SU-DHL-6 (cell line): ENCODE measurements around the gene DNER.

Experiments
- H2AFZ ChIP-seq: fragments of 200-600 bp; sonication (generic); 2 replicates; pipeline ENCODE4 v1.6.1; 2014; ENCODE audit warnings: low read depth, mild to moderate bottlenecking, moderate library complexity, mixed read lengths, antibody characterized with exemption, low read length; ENCODE audit not compliant: severe bottlenecking
- H3F3A ChIP-seq: fragments of 200-600 bp; shearing (Covaris generic); 2 replicates; pipeline ENCODE4 v1.6.0; 2016; ENCODE audit warnings: antibody characterized with exemption, mild to moderate bottlenecking; ENCODE audit not compliant: insufficient read depth
- H3K27ac ChIP-seq: fragments of 200-600 bp; sonication (generic); 2 replicates; pipeline ENCODE4 v1.5.1; 2016; ENCODE audit warnings: low read depth, mild to moderate bottlenecking, low read length, moderate library complexity, mixed read lengths
- H3K27me3 ChIP-seq: fragments of 200-600 bp; sonication (generic), shearing (Covaris generic); 2 replicates; pipeline ENCODE4 v1.6.0; 2014; ENCODE audit warnings: mild to moderate bottlenecking, low read length
- H3K36me3 ChIP-seq: fragments of 200-600 bp; sonication (generic); 2 replicates; pipeline ENCODE4 v1.6.1; 2014; ENCODE audit warnings: mild to moderate bottlenecking, low read length, mixed read lengths
- H3K4me2 ChIP-seq: fragments of 300-600, 200-600 bp; shearing (Covaris generic), sonication (generic); 2 replicates; pipeline ENCODE4 v1.6.0; 2014; ENCODE audit warnings: low read length, low read depth, mild to moderate bottlenecking; ENCODE audit not compliant: poor library complexity, severe bottlenecking
- H3K4me3 ChIP-seq: fragments of 200-600 bp; sonication (generic); 2 replicates; pipeline ENCODE4 v1.5.1; 2014; ENCODE audit warnings: antibody characterized with exemption, low read length, mild to moderate bottlenecking, mixed read lengths; ENCODE audit not compliant: insufficient read depth, poor library complexity, severe bottlenecking
- H3K79me2 ChIP-seq: fragments of 200-600 bp; sonication (generic); 2 replicates; pipeline ENCODE4 v1.6.1; 2014; ENCODE audit warnings: mild to moderate bottlenecking, low read length, moderate library complexity; ENCODE audit not compliant: insufficient read depth
- H3K9ac ChIP-seq: fragments of 200-600 bp; sonication (generic); 2 replicates; pipeline ENCODE4 v1.7.0; 2014; ENCODE audit warnings: mild to moderate bottlenecking, low read length
- H3K9me2 ChIP-seq: fragments of 200-600 bp; sonication (generic); replicated peaks from 2 replicates; pipeline ENCODE4 v1.6.1; 2014; ENCODE audit warnings: low read length; ENCODE audit not compliant: insufficient read depth
- H3K9me3 ChIP-seq: fragments of 200-600 bp; sonication (generic); 2 replicates; pipeline ENCODE4 v1.6.1; 2014; ENCODE audit warnings: low read length, mixed read lengths; ENCODE audit not compliant: insufficient read depth
- H4K20me1 ChIP-seq: fragments of 200-600 bp; sonication (generic); 2 replicates; pipeline ENCODE4 v1.6.1; 2014; ENCODE audit warnings: low read depth, mild to moderate bottlenecking, antibody characterized with exemption, low read length, moderate library complexity, mixed read lengths
- EZH2phosphoT487 ChIP-seq: fragments of 200-600 bp; sonication (generic), shearing (Covaris generic); conservative IDR thresholded peaks from 2 replicates; pipeline ENCODE4 v1.6.1; 2018; ENCODE audit warnings: mild to moderate bottlenecking, antibody characterized with exemption, low read length, moderate library complexity, mixed read lengths
- TF ChIP-seq, protein P1 (sequence below): fragments of 200-600 bp; sonication (generic); IDR thresholded peaks from one replicate; pipeline ENCODE4 v1.5.1; 2017; ENCODE audit warnings: antibody characterized with exemption, mild to moderate bottlenecking, low read length, moderate library complexity; ENCODE audit not compliant: insufficient read depth, poor library complexity, severe bottlenecking

DNER gene

DNA sequence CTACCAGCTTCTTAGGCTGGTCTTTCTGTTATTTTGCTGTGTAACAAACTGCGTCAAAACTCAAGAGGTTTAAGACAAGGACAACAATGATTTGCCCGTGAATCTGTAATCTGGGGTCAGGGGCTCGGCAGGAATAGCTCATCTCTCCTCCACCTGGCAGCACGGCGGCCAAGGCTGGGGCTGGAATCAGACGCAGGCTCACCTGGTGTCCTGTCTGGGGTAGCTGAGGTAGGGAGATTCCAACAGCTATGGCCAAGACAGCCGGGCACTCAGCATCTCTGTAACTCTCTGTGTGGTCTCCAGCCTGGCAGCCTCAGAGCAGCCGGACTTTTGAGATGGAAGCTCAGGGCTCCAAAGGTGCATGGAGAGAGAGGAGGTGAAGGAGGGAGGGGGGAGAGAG is 42.3 kb downstream of the DNER start:
- H3K4me3 ChIP-seq, result no peak overlapping the region
- H4K20me1 ChIP-seq, result no peaks in the 10 kb centered on the region
- H3K79me2 ChIP-seq, result no peaks in the 10 kb centered on the region
- no peaks in the 10 kb centered on the region for H3K9me3 ChIP-seq
- H3F3A ChIP-seq, result no peaks in the 10 kb centered on the region
- H3K9ac ChIP-seq, result no peak overlapping the region
- H3K4me2 ChIP-seq, result no peak overlapping the region
- H2AFZ ChIP-seq, result no peak overlapping the region
- H3K36me3 ChIP-seq, result no peaks in the 10 kb centered on the region
- 0 out of 2 replicates have a peak, but pooled peaks cover 2% of the 10 kb centered on the region for H3K27me3 ChIP-seq
- no peaks in the 10 kb centered on the region for H3K9me2 ChIP-seq
- H3K27ac ChIP-seq, result no peak overlapping the region
- no peak for TF ChIP-seq EZH2phosphoT487
- TF ChIP-seq, protein P1, sequence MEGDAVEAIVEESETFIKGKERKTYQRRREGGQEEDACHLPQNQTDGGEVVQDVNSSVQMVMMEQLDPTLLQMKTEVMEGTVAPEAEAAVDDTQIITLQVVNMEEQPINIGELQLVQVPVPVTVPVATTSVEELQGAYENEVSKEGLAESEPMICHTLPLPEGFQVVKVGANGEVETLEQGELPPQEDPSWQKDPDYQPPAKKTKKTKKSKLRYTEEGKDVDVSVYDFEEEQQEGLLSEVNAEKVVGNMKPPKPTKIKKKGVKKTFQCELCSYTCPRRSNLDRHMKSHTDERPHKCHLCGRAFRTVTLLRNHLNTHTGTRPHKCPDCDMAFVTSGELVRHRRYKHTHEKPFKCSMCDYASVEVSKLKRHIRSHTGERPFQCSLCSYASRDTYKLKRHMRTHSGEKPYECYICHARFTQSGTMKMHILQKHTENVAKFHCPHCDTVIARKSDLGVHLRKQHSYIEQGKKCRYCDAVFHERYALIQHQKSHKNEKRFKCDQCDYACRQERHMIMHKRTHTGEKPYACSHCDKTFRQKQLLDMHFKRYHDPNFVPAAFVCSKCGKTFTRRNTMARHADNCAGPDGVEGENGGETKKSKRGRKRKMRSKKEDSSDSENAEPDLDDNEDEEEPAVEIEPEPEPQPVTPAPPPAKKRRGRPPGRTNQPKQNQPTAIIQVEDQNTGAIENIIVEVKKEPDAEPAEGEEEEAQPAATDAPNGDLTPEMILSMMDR, result no peak

DNA sequence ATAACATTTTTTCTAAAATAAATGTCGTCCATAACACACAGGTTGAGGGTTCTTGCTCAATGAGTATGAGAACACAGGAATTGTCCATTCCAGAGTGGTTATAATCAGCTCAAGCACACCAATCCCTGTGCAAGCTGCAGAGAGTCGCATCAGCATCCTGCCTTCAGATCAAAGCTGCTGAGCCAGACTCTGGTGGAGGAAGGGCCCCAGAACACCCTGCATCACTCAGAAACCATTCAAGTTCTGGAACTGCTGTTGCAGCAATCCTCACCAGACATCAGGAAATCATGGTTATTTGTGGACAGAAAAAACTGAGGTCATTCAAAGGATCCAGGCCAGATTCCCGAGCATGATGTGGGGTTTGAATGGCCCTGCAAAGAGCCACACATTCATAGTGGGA is 44.5 kb downstream of the DNER start:
- TF ChIP-seq EZH2phosphoT487, result no peak
- TF ChIP-seq, protein P1, result no peak
- no peak overlapping the region for H3K4me3 ChIP-seq
- H4K20me1 ChIP-seq, result no peaks in the 10 kb centered on the region
- H3K79me2 ChIP-seq, result no peaks in the 10 kb centered on the region
- no peaks in the 10 kb centered on the region for H3K9me2 ChIP-seq
- H3K9ac ChIP-seq, result no peak overlapping the region
- no peaks in the 10 kb centered on the region for H3F3A ChIP-seq
- no peaks in the 10 kb centered on the region for H3K9me3 ChIP-seq
- H2AFZ ChIP-seq, result no peak overlapping the region
- no peak overlapping the region for H3K27ac ChIP-seq
- no peaks in the 10 kb centered on the region for H3K36me3 ChIP-seq
- no peak overlapping the region for H3K4me2 ChIP-seq
- 0 out of 2 replicates have a peak, but pooled peaks cover 2% of the 10 kb centered on the region for H3K27me3 ChIP-seq

DNA sequence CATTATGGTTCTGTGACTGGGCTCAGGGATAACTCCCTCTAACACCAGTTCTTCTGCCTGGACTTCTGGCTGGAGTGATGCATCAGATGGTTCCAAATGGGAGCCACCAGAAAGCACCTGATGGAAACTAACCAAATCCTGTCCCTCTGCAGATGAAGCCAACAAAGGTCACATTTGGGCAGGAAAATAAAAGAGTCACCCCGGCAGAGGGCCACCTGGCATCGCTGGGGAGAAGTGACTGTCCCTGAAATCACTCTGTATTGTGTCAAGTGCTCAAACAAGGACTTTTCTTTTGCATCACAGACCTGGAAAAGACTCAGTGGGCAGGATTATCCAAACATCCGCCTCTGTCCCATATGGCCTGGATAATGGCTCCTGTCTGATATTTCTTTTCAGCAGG is 47.5 kb downstream of the DNER start:
- Histone ChIP-seq H3K79me2 (no peaks in the 10 kb centered on the region), H3K4me3 (no peak overlapping the region), H3K9ac (no peak overlapping the region), H3K27me3 (no peaks in the 10 kb centered on the region), H3K36me3 (no peaks in the 10 kb centered on the region), H3F3A (no peaks in the 10 kb centered on the region), H2AFZ (no peak overlapping the region), H4K20me1 (no peaks in the 10 kb centered on the region), H3K9me3 (no peaks in the 10 kb centered on the region), H3K9me2 (no peaks in the 10 kb centered on the region), H3K27ac (no peak overlapping the region), H3K4me2 (no peak overlapping the region)
- TF ChIP-seq, protein P1, result no peak
- TF ChIP-seq EZH2phosphoT487, result no peak
